ENCODE results near the gene ZNF200.

- TF ChIP-seq CTCF (optimal IDR thresholded peaks at IDR 0.05 in 1 of 3, IDR thresholded peaks at IDR 0.05 in 1 of 3, conservative IDR thresholded peaks at IDR 0.05 in 1 of 3; ENCODE audit: extremely low read depth in 1 of 3, insufficient read depth in 2 of 3, low read length in 3 of 3) (no peak), EZH2 (IDR thresholded peaks at IDR 0.05; ENCODE audit: low read length) (no peak)
Observed at GRCh38 chr16:3207086-3207953, 27.6 kb downstream of the ZNF200 start.
